ENCODE data around the gene CORO6.

GRCh38 chr17:29583324-29584248 is 39.1 kb downstream of the CORO6 start:
- TF ChIP-seq CTCF (IDR thresholded peaks at IDR 0.05) (no peak), POLR2A (IDR thresholded peaks at IDR 0.05) (no peak)
